GM12874 (cell line): ENCODE measurements around the gene CLEC2B.

Source experiments
- TF ChIP-seq, protein P1 (sequence below): IDR thresholded peaks from 2 replicates; pipeline ENCODE4 v1.5.1; 2011; ENCODE audit warnings: low read depth, mild to moderate bottlenecking, control low read depth, low read length, moderate library complexity; ENCODE audit not compliant: insufficient read depth

Gene CLEC2B

GRCh38 chr12:9827209-9827888, 41.8 kb downstream of the CLEC2B start, which contains the start of gene KLRF1:
Gene KLRF1, plus strand, starts transcription at chr12:9827481. Its CDS starts 64 bp downstream, at chr12:9827545.
- TF ChIP-seq, protein P1, sequence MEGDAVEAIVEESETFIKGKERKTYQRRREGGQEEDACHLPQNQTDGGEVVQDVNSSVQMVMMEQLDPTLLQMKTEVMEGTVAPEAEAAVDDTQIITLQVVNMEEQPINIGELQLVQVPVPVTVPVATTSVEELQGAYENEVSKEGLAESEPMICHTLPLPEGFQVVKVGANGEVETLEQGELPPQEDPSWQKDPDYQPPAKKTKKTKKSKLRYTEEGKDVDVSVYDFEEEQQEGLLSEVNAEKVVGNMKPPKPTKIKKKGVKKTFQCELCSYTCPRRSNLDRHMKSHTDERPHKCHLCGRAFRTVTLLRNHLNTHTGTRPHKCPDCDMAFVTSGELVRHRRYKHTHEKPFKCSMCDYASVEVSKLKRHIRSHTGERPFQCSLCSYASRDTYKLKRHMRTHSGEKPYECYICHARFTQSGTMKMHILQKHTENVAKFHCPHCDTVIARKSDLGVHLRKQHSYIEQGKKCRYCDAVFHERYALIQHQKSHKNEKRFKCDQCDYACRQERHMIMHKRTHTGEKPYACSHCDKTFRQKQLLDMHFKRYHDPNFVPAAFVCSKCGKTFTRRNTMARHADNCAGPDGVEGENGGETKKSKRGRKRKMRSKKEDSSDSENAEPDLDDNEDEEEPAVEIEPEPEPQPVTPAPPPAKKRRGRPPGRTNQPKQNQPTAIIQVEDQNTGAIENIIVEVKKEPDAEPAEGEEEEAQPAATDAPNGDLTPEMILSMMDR, result no peak

- TF ChIP-seq, protein P1, result no peak
These were observed 48.7 kb downstream of the CLEC2B start for GRCh38 chr12:9820281-9820930.

GRCh38 chr12:9813821-9814798, 55.0 kb downstream of the CLEC2B start:
- TF ChIP-seq, protein P1, result peak; percentile 88

DNA sequence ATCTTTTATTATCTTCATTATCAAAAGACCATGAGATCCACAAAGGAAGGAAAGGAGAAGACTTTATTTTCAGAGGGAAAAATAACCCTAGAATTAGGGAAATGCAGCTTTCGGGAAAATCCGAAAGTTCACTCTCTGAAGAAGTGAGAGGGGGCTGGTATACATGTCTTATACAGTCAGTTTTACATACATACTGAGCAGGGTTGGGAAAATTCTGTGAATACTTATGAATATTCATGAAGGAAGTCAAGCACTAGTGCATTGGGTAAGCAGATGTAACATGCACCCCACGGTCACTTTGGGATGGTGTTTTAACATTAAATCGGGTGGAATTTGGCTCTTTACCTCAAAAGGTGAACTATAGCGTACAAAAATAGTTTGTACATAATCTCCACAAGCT, 57.5 kb downstream of the CLEC2B start:
- TF ChIP-seq, protein P1, result no peak

DNA sequence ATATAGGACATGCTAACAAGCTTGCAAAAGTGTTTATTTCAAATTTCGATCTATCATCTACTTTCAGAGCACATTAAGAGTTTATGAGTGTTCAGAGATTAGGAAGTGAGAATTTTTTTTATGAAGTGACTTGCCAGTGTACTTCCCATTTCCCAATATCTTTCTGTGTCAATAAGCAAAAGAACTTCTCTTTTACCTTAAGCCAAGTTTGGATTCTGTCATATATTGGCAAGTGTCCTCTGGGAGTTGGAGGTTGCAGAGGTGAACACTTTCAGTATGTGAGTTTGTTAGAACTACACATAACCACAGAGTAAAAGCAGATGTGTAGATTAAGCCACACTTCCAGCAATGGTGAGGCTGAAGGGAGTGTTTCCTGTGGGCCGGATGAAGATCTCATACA, 58.5 kb downstream of the CLEC2B start:
- TF ChIP-seq, protein P1, result no peak

- TF ChIP-seq, protein P1, result no peak
These were observed 59.3 kb downstream of the CLEC2B start for GRCh38 chr12:9809866-9810265.

DNA sequence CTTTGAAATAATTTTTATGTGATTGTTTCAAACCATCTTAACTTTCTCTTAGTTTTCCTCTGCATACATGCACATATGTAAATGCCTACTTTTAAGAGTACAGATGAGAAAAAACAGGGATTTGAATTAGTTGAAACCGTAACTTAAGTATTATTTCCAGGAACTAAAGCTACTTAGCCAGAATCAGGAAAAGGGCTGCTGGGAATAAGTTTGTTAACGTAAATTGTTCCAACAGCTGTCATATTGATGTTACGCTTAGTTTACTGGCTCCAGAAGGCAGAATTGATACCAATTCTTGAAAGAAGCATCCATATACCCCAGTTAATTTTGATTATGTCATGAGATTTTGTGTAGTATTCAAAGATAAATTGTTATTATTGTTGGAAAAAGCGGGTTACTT, 59.8 kb downstream of the CLEC2B start:
- TF ChIP-seq, protein P1, result no peak
